ENCODE data around the gene HIBCH. TPM values are rescaled to one million over a fixed set of nuclear protein-coding genes. Genes with fewer than 3 reads are reported as not detected.

The HIBCH gene
- polyA plus RNA-seq, 1 of the 3 experiments (the other 2 are of a cell fraction), result 8.4 TPM

DNA sequence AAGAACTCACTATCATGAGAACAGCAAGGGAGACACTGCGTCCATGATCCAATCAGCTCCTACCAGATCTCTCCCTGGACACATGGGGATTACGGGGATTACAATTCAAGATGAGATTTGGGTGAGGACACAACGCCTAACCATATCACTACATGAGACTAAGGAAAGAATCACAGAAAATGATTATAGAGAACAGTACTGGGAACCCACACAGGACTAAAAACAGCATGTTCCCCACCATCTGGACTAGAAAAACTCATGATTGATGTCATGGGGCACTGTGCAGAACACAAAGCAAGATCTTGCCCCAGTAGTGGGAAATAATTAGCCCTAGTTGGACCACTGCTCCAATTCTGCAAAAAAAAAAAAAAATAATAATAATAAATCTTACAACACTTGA is 63.5 kb downstream of the HIBCH start:
- H3K36me3 ChIP-seq (replicated peaks in 1 of 2; ENCODE audit: control insufficient read depth in 1 of 2, insufficient read depth in 2 of 2, low read length in 1 of 2), result peaks cover 49 to 54% of the 10 kb centered on the region in 2 experiments
- peaks cover 3% of the 10 kb centered on the region for H3F3A ChIP-seq (replicated peaks; ENCODE audit: insufficient read depth)
- H3K4me1 ChIP-seq (ENCODE audit: control insufficient read depth in 1 of 2, insufficient read depth in 2 of 2, low read depth in 1 of 2, low read length in 1 of 2), result no peaks in the 10 kb centered on the region
- H3K79me2 ChIP-seq (ENCODE audit: insufficient read depth), result no peaks in the 10 kb centered on the region
- H3K27me3 ChIP-seq (ENCODE audit: insufficient read depth), result no peaks in the 10 kb centered on the region
- no peak overlapping the region for H3K27ac ChIP-seq (ENCODE audit: low read depth in 2 of 2, low read length in 1 of 2)
- H3K9me2 ChIP-seq, result no peaks in the 10 kb centered on the region
- no peak for TF ChIP-seq NFIC (IDR thresholded peaks at IDR 0.05; ENCODE audit: borderline replicate concordance)
- no peak for TF ChIP-seq GATA2 (CRISPR knock-in tag; IDR thresholded peaks at IDR 0.05)
- TF ChIP-seq, protein P1, sequence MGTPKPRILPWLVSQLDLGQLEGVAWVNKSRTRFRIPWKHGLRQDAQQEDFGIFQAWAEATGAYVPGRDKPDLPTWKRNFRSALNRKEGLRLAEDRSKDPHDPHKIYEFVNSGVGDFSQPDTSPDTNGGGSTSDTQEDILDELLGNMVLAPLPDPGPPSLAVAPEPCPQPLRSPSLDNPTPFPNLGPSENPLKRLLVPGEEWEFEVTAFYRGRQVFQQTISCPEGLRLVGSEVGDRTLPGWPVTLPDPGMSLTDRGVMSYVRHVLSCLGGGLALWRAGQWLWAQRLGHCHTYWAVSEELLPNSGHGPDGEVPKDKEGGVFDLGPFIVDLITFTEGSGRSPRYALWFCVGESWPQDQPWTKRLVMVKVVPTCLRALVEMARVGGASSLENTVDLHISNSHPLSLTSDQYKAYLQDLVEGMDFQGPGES (IDR thresholded peaks at IDR 0.05; ENCODE audit: low read depth, low read length), result no peak
- no peak for TF ChIP-seq FOXJ3 (CRISPR knock-in tag; IDR thresholded peaks at IDR 0.05)
- TF ChIP-seq, protein P2, sequence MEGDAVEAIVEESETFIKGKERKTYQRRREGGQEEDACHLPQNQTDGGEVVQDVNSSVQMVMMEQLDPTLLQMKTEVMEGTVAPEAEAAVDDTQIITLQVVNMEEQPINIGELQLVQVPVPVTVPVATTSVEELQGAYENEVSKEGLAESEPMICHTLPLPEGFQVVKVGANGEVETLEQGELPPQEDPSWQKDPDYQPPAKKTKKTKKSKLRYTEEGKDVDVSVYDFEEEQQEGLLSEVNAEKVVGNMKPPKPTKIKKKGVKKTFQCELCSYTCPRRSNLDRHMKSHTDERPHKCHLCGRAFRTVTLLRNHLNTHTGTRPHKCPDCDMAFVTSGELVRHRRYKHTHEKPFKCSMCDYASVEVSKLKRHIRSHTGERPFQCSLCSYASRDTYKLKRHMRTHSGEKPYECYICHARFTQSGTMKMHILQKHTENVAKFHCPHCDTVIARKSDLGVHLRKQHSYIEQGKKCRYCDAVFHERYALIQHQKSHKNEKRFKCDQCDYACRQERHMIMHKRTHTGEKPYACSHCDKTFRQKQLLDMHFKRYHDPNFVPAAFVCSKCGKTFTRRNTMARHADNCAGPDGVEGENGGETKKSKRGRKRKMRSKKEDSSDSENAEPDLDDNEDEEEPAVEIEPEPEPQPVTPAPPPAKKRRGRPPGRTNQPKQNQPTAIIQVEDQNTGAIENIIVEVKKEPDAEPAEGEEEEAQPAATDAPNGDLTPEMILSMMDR (IDR thresholded peaks at IDR 0.05), result no peak
- TF ChIP-seq, protein P3, sequence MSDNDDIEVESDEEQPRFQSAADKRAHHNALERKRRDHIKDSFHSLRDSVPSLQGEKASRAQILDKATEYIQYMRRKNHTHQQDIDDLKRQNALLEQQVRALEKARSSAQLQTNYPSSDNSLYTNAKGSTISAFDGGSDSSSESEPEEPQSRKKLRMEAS (IDR thresholded peaks at IDR 0.05; ENCODE audit: low read depth), result no peak
- no peak for TF ChIP-seq YY1 (IDR thresholded peaks at IDR 0.05; ENCODE audit: low read depth)
- TF ChIP-seq, protein P4, sequence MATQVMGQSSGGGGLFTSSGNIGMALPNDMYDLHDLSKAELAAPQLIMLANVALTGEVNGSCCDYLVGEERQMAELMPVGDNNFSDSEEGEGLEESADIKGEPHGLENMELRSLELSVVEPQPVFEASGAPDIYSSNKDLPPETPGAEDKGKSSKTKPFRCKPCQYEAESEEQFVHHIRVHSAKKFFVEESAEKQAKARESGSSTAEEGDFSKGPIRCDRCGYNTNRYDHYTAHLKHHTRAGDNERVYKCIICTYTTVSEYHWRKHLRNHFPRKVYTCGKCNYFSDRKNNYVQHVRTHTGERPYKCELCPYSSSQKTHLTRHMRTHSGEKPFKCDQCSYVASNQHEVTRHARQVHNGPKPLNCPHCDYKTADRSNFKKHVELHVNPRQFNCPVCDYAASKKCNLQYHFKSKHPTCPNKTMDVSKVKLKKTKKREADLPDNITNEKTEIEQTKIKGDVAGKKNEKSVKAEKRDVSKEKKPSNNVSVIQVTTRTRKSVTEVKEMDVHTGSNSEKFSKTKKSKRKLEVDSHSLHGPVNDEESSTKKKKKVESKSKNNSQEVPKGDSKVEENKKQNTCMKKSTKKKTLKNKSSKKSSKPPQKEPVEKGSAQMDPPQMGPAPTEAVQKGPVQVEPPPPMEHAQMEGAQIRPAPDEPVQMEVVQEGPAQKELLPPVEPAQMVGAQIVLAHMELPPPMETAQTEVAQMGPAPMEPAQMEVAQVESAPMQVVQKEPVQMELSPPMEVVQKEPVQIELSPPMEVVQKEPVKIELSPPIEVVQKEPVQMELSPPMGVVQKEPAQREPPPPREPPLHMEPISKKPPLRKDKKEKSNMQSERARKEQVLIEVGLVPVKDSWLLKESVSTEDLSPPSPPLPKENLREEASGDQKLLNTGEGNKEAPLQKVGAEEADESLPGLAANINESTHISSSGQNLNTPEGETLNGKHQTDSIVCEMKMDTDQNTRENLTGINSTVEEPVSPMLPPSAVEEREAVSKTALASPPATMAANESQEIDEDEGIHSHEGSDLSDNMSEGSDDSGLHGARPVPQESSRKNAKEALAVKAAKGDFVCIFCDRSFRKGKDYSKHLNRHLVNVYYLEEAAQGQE (IDR thresholded peaks at IDR 0.05; ENCODE audit: low read depth, low read length), result no peak
- TF ChIP-seq RXRA (IDR thresholded peaks at IDR 0.05; ENCODE audit: borderline replicate concordance, low read depth), result no peak
- TF ChIP-seq, protein P5, sequence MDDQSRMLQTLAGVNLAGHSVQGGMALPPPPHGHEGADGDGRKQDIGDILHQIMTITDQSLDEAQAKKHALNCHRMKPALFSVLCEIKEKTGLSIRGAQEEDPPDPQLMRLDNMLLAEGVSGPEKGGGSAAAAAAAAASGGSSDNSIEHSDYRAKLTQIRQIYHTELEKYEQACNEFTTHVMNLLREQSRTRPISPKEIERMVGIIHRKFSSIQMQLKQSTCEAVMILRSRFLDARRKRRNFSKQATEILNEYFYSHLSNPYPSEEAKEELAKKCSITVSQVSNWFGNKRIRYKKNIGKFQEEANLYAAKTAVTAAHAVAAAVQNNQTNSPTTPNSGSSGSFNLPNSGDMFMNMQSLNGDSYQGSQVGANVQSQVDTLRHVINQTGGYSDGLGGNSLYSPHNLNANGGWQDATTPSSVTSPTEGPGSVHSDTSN (IDR thresholded peaks at IDR 0.05), result no peak
- TF ChIP-seq, protein P6, sequence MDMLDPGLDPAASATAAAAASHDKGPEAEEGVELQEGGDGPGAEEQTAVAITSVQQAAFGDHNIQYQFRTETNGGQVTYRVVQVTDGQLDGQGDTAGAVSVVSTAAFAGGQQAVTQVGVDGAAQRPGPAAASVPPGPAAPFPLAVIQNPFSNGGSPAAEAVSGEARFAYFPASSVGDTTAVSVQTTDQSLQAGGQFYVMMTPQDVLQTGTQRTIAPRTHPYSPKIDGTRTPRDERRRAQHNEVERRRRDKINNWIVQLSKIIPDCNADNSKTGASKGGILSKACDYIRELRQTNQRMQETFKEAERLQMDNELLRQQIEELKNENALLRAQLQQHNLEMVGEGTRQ (IDR thresholded peaks at IDR 0.05; ENCODE audit: borderline replicate concordance, low read depth, low read length), result no peak
- TF ChIP-seq FOSL2 (IDR thresholded peaks at IDR 0.05; ENCODE audit: borderline replicate concordance, low read depth), result no peak
- no peak for TF ChIP-seq TEAD4 (IDR thresholded peaks at IDR 0.05; ENCODE audit: borderline replicate concordance, insufficient read depth)
- no peak for TF ChIP-seq NRF1 (IDR thresholded peaks at IDR 0.05; ENCODE audit: low read depth, low read length)
- no peak for TF ChIP-seq EP300 (IDR thresholded peaks at IDR 0.05; ENCODE audit: borderline replicate concordance in 1 of 2, low read depth in 1 of 2, low read length in 1 of 2)
- TF ChIP-seq RFX5 (IDR thresholded peaks at IDR 0.05; ENCODE audit: low read length), result no peak
- TF ChIP-seq ELF1 (IDR thresholded peaks at IDR 0.05), result no peak
- TF ChIP-seq CHD2 (IDR thresholded peaks at IDR 0.05; ENCODE audit: low read length, partially characterized antibody), result no peak
- ChIA-PET CTCF (interaction anchor here (1.4 kb wide), 2 partner anchors 21 to 124 kb away, joined by 3 to 6 read pairs; no protein-coding TSS in a partner anchor), POLR2A (no interaction called here)
- 95% methylated on average over 3 of the region's 3 CpGs for WGBS (ENCODE audit: low lambda C conversion rate)
- H4K20me1 ChIP-seq (ENCODE audit: insufficient read depth), result no peaks in the 10 kb centered on the region
- H3K4me3 ChIP-seq (ENCODE audit: low read depth in 2 of 2, low read length in 1 of 2), result no peak overlapping the region
- H3K9ac ChIP-seq, result no peak overlapping the region
- H2AFZ ChIP-seq (ENCODE audit: low read depth), result no peak overlapping the region
- H3K4me2 ChIP-seq, result no peak overlapping the region
- H3K9me3 ChIP-seq, result no peaks in the 10 kb centered on the region
- no peak for DNase-seq

All from SK-N-SH (cell line).